H9 (cell line): ENCODE measurements around the gene SPACA5B. TPM values are rescaled to one million over a fixed set of nuclear protein-coding genes. Genes with fewer than 3 reads are reported as not detected.

ENCODE experiments used
- total RNA-seq: library from RNA; stranded (reverse); gene quantifications from 2 replicates; pipeline ENCODE4 v1.2.1, GENCODE V29; 2021

SPACA5B gene
- total RNA-seq, 1 experiment from 2014 or later = not detected

Other genes starting within 250 kb of the SPACA5B start
- gene ZNF182, start 126.6 kb upstream of the SPACA5B start, total RNA-seq = 7.5 and 7.6 TPM in 2 replicates
- not detected in 2 replicates for gene SPACA5, start 123.6 kb upstream of the SPACA5B start, total RNA-seq
- gene ZNF630, start 59.0 kb upstream of the SPACA5B start, total RNA-seq = 1.2 and 1.5 TPM in 2 replicates
- not detected in 2 replicates for gene SSX5, start 66.2 kb downstream of the SPACA5B start, total RNA-seq
- not detected in 2 replicates for gene SSX1, start 124.8 kb downstream of the SPACA5B start, total RNA-seq
- not detected in 2 replicates for gene SSX3, start 226.1 kb downstream of the SPACA5B start, total RNA-seq